Central memory CD8-positive, alpha-beta T cell (primary cell): ENCODE results near the gene FLAD1.

Experiments
- ATAC-seq: fragments of 150-1000 bp; cut with Tn5 transposase; replicated peaks from 2 replicates; pipeline ENCODE4 v1.10.0; 2022; ENCODE audit warnings: mild to moderate bottlenecking, moderate FRiP score, moderate number of reproducible peaks; ENCODE audit not compliant: poor library complexity, severe bottlenecking; ENCODE audit errors: extremely low read depth
- DNase-seq, 2 donors: peaks; one replicate each; pipeline ENCODE4 v3.0.0; 2021; ENCODE audit warnings: low spot score in 2 of 2
- H3K27ac Mint-ChIP-seq: one replicate; pipeline ENCODE4 v1.8.0; 2022; ENCODE audit warnings: low read depth, mild to moderate bottlenecking, moderate library complexity, mixed read lengths
- H3K27me3 Mint-ChIP-seq: one replicate; pipeline ENCODE4 v1.8.0; 2022; ENCODE audit warnings: mixed read lengths
- H3K36me3 Mint-ChIP-seq: one replicate; pipeline ENCODE4 v1.8.0; 2022; ENCODE audit warnings: mild to moderate bottlenecking, moderate library complexity, mixed read lengths; ENCODE audit not compliant: insufficient read depth
- H3K4me1 Mint-ChIP-seq: one replicate; pipeline ENCODE4 v1.8.0; 2022; ENCODE audit warnings: mixed read lengths
- H3K4me3 Mint-ChIP-seq: one replicate; pipeline ENCODE4 v1.8.0; 2022; ENCODE audit warnings: mild to moderate bottlenecking, moderate library complexity, mixed read lengths
- H3K9me3 Mint-ChIP-seq: one replicate; pipeline ENCODE4 v1.8.0; 2022; ENCODE audit warnings: mixed read lengths

Gene FLAD1

DNA sequence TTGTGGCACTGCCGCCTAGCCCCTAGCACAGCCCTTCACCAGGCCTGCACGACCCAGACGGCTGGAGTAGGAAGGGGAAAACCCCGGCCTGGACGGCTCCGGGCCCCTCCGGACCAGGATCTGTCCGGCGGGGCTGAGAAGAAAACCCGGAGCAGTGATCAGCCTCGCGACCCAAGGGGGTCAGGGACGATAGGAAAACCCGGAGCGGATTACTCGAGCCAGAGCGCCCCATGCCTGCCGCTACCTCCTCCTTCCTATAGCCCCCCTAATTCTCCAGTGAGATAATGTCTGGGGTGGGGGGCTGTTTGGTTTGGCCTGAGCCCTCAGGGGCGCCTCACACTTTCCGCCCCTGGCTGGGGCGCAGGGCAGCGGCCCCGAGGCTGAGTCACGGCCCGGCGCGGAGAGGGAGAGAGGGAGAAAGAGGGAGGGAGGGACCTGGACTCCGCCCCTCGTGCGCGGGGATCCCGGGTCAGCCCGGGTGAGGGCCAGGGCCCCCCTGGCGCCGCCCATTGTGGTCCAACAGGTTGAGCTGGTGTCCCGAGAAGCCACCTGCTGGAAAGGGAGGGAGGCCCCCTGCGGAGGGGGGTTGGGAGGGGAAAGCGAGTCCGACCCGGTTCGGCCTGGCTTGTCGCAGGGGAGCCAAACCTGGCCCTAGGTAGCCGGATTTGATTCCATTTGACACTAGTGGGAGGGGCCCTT, 17.7 kb downstream of the FLAD1 start:
- Mint-ChIP-seq H3K27me3 (no peaks in the 10 kb centered on the region), H3K9me3 (no peaks in the 10 kb centered on the region), H3K4me3 (peak overlapping the region; percentile 94), H3K27ac (peak overlapping the region; percentile 54), H3K36me3 (peaks cover 10% of the 10 kb centered on the region), H3K4me1 (peaks cover 47% of the 10 kb centered on the region)
- ATAC-seq (peak; percentile 20), DNase-seq (peak; percentile 52 to 53)

DNA sequence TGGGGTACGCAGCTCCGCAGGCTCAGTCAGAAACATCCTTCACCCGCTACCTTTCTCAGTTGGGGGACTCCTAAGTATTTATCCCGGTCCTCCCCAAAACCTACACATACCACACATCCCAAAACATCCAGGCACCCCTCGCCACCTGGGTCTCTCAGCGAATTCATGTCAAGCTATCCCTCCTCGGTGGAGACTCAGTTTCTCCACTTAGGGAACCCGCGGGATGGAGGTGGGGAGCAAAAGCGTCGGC, 18.2 kb downstream of the FLAD1 start:
- Mint-ChIP-seq H3K36me3 (peaks cover 10% of the 10 kb centered on the region), H3K4me1 (peaks cover 52% of the 10 kb centered on the region), H3K27me3 (no peaks in the 10 kb centered on the region), H3K9me3 (no peaks in the 10 kb centered on the region), H3K27ac (peak overlapping the region; percentile 54), H3K4me3 (peak overlapping the region; percentile 94)
- DNase-seq (no peak), ATAC-seq (no peak)

DNA sequence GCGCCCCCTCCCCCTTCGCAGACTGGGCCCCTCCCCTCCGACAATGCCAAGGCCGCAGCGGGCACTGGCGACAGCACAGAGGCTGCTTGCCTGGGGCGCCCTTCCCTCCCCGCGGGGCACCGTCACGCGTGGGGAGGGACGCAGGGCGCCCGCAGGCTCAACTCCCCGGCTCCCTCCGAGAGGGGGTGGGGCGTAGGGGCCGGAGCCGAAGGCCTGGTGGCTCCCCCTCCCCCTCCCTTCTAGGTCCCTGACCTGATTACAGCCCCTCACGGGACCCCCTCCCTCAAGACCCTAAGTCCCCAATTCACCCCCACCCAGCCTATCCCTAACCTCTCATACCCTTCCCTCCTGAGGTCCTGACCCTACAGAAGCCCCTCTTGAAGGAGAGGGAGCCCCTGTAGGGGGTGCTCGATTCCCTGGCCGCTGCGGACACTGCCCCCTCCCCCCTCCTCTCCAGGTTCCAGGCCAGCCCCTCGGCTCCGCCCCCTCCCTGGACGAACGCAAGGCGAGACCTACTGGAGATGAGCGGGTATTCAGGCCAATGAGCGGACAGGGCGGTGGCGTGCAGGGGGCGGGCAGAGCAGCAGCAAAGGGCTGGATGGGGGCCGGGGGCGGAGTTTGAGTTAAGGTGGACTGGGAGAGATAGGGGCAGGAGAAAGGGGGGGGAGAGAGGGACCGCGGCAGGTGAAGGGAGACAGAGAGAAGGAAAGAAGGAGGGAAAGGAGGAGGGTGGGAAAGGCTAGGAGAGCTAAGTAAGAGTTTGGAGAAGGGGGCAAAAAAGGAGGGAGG, 18.7 kb downstream of the FLAD1 start:
- ATAC-seq (peak; percentile 82), DNase-seq (peak; percentile 88 to 94)
- peaks cover 57% of the 10 kb centered on the region for H3K4me1 Mint-ChIP-seq
- H3K9me3 Mint-ChIP-seq: no peaks in the 10 kb centered on the region
- H3K27ac Mint-ChIP-seq: peak overlapping the region; percentile 54
- peaks cover 10% of the 10 kb centered on the region for H3K36me3 Mint-ChIP-seq
- H3K27me3 Mint-ChIP-seq: no peaks in the 10 kb centered on the region
- H3K4me3 Mint-ChIP-seq: peak overlapping the region; percentile 94

DNA sequence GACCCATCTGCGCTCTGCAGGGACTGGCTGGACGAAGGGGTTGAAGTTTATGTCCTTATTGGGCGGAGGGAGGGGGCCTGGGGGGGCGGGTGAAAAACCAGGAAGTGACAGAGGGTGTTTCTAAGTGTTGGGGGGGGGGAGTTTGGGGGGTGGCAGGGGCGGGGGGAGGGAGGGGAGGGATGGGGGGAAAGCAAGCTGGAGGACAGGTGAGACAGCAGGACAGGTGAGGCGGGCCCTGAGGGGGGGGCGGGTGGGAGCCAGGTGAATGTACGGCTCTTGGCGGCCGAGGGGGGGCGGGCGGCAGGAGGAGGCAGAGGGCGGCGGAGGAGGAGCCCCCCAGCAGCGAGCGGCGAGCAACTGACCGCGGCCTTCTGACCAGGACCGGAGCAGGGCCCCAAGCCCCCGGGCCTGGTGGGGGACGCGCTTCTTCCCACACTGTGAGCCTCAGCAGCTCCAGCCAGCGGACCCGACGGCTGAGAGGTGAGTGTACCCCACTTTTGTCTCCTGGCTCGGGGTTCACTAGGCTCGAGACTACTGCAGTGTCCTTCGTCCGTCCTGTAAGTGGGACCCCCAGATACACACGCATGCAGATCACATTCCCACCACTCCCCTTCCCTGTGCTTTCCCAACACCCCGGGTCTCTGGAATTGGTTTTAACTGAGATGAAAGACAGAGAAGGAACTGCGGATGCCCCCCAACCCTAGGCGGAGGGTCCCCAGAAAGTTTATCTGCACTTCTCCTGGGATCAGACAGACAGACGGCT, 19.5 kb downstream of the FLAD1 start, which contains the start of gene ZBTB7B:
ZBTB7B (plus strand) TSS at position 339 of the 763 bp plus-strand sequence. CDS start 11,859 bp downstream, outside the sequence.
- Mint-ChIP-seq H3K36me3 (peaks cover 10% of the 10 kb centered on the region), H3K27me3 (no peaks in the 10 kb centered on the region), H3K4me3 (peak within 1 kb of the TSS; percentile 94), H3K27ac (peak within 1 kb of the TSS; percentile 92), H3K4me1 (peaks cover 55% of the 10 kb centered on the region), H3K9me3 (no peaks in the 10 kb centered on the region)
- peak; percentile 7 for ATAC-seq
- DNase-seq: no peak

DNA sequence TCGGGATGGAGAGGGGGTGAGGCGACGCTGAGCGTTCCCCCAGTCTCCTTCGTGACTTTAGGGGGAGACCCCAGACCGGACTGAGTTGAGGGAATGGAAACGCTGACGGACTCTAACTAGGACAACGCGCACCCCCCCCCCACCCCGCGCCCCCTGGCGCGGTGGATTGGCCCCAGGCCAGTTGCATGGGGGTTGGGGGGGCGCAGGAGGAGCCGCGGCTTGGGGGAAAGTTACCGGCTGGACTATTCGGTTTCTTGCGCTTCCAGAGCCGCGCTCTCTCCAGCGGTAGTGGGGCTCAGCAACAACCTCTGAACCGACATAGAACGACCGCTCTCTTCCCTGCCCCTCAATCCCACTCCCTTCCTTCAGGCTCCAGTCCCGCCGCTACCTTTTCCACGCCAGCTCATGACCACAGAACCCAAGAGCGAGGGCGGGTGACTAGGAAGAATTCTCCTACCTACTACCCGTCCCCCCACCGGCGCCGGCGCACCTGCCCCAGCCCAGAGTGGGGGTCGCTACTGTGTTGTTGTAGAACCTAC, 20.2 kb downstream of the FLAD1 start:
- H3K9me3 Mint-ChIP-seq: no peaks in the 10 kb centered on the region
- H3K27ac Mint-ChIP-seq: peak overlapping the region; percentile 92
- H3K27me3 Mint-ChIP-seq: no peaks in the 10 kb centered on the region
- peak overlapping the region; percentile 94 for H3K4me3 Mint-ChIP-seq
- peaks cover 10% of the 10 kb centered on the region for H3K36me3 Mint-ChIP-seq
- DNase-seq (no peak), ATAC-seq (no peak)
- peaks cover 58% of the 10 kb centered on the region for H3K4me1 Mint-ChIP-seq

DNA sequence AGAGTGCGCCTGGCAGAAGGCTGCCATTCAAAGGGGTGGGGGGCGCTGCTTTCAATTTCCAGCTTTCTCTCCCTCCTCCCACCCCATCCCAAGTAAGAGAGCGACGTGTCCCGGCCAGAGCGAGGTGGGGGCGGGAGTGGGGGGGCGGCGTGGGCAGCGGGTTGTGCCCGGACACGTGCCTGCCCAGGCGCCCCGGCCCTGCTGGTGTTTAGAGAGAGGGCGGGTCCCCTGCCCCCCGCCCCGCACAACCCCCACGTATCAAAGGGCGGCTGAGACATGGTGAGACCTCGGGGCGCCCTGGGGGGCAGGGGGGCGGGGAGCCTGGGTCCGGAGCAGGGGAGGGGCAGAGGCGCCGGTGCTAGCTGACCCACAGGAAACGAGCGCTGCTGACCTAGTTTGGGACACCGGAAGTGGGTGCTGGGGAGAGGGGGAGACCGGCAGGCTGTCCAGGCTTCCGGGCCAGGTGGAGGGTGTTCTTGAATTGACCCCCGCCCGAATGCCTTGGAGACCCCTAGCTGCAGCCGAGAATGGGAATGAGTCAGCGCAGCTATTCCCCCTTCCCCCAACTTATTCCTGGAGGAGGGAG, 20.7 kb downstream of the FLAD1 start:
- ATAC-seq: no peak
- H3K4me1 Mint-ChIP-seq: peaks cover 62% of the 10 kb centered on the region
- no peaks in the 10 kb centered on the region for H3K27me3 Mint-ChIP-seq
- peak overlapping the region; percentile 92 for H3K27ac Mint-ChIP-seq
- DNase-seq: no peak
- H3K36me3 Mint-ChIP-seq: peaks cover 10% of the 10 kb centered on the region
- H3K4me3 Mint-ChIP-seq: peak overlapping the region; percentile 94
- no peaks in the 10 kb centered on the region for H3K9me3 Mint-ChIP-seq

DNA sequence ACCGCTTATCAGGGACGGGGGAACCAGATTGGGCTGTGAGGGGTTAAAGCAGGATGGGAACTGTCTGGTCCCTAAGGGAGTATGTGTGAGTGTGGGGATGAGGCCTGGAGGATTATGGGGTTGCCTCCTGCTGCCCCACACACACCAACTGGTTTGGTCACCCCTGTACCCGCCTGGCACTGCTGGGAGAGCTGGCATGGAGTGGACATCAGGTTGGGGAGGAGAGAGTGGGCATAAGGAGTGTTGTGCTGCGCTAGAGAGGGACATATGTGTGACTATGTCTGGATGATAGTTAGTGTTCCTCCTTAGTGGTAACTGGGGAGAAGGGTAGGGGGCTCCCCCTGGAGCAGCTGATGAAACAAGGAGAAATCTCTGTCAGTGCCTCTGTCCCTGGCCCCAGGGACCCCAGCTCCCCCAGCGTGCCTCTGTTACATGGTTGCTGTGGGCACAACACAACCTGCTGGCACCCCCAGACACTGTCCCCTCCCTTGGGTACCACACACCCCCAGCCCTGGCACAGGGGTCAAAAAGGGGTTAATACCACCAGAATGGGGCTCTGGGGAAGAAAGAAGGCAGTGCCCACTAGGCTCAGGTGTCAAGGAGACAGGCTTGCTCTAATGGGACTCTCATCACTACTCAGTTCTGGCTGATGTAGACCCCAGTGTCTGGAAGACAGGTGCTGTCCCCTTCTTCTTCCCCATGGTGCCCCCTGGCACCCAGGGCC, 21.4 kb downstream of the FLAD1 start:
- DNase-seq (no peak), ATAC-seq (no peak)
- H3K9me3 Mint-ChIP-seq: no peaks in the 10 kb centered on the region
- peak overlapping the region; percentile 94 for H3K4me3 Mint-ChIP-seq
- peaks cover 8% of the 10 kb centered on the region for H3K36me3 Mint-ChIP-seq
- peaks cover 62% of the 10 kb centered on the region for H3K4me1 Mint-ChIP-seq
- peak overlapping the region; percentile 92 for H3K27ac Mint-ChIP-seq
- no peaks in the 10 kb centered on the region for H3K27me3 Mint-ChIP-seq

DNA sequence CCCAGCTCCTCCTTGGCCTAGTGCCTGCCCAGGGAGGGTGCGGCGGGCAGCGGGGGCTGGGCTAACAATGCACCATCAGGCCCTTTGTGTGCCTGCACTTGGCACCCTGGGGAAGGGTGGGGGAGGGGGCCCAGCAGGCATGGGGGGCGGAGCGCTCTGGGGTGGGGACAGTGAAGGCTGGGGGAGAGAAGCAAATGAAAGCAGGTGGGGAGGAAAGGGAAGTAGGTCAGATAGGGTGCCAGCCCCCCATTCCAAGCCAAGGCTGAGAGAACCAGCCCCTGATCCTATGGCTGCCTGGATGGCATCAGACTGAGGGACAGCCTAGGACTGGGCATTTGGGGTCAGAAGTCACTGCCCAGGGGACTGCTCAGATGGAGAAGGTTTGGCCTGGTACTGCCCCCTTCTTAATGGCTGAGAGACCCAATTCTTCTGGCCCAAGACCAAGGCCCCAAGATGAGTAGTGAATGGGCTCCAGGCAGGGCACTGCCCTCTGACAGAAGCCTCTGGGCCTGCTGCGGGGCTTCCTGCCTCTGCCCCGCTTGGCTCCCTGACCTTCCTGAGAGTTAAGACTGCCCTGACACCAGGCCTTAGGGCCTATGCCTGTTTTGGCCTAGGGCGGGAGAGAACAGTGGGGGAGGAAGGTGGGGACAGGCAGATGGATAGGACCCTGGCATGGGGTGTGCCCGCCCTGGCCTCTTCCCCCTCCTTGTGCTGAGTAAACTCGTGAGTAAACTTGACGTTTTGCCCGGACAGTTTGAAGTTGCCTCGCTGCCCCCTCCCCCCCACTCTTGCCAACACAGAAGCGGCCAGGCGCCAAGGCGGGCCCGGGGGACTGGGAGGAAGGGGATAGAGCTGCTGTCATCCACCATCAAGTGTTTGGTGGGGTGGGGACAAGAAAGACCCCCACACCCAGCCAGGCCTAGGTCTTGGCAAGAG, 22.2 kb downstream of the FLAD1 start:
- no peak for ATAC-seq
- peaks cover 8% of the 10 kb centered on the region for H3K36me3 Mint-ChIP-seq
- H3K27ac Mint-ChIP-seq: peak overlapping the region; percentile 92
- no peaks in the 10 kb centered on the region for H3K9me3 Mint-ChIP-seq
- peak overlapping the region; percentile 94 for H3K4me3 Mint-ChIP-seq
- no peaks in the 10 kb centered on the region for H3K27me3 Mint-ChIP-seq
- DNase-seq: no peak
- peaks cover 62% of the 10 kb centered on the region for H3K4me1 Mint-ChIP-seq

DNA sequence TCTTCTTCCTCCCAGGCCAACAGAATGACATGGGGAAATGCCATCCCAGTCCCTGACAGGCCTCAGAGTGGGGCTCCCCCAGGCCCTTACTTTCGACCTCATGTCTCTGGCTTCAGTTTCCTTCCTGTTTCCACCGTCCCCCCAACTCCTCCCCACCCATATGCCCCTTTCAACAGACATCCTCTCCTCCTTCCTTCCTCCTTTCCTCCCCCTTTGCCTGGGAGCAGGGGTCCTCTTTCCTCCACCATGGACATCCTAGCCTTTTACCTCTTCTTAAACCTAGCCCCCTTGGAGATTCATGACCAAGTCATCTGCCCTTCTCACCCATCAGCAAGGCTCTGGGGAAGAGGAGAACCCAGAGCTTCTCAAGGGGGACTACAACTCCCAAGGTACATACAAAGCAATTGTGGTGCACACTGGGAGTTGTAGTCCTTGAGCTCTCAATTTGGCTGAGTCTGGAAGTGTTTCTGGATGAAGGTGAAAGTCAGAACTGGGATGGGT, 23.5 kb downstream of the FLAD1 start:
- H3K4me1 Mint-ChIP-seq: peaks cover 63% of the 10 kb centered on the region

DNA sequence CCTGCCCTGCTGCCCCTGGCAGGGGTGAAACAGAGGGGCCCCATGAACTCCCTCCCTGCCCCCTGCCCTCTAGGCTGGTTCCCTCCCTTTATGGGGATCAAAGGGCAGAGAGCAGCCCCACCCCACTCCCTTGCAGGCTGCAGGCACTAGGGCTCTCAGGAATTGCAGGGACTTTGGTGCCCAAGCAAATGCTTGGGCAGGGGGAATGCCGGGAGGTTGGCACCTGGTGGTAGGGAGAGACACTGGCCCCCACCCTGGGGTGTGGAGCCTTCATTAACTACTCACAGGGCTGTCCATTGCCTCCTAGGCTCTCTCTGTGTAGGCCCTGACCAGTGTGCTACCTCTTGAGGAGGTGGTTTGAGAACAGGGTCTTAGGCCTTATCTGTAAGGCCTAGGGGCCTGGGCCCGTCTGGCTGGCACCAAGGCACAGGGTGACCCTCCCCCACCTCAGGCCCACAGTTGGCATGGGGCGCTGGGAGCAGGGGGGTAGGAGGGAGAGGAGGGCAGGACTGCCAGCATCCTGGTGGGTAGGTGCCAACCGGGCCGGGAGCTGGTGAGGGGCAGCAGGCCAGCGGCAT, 24.2 kb downstream of the FLAD1 start:
- peaks cover 68% of the 10 kb centered on the region for H3K4me1 Mint-ChIP-seq
- H3K36me3 Mint-ChIP-seq: peaks cover 2% of the 10 kb centered on the region
- no peak for ATAC-seq
- no peak overlapping the region for H3K4me3 Mint-ChIP-seq
- no peak for DNase-seq
- H3K27me3 Mint-ChIP-seq: no peaks in the 10 kb centered on the region
- H3K27ac Mint-ChIP-seq: no peak overlapping the region
- H3K9me3 Mint-ChIP-seq: no peaks in the 10 kb centered on the region

More for the DNA sequence above, 23.5 kb downstream of the FLAD1 start:
- ATAC-seq (no peak), DNase-seq (no peak)
- H3K36me3 Mint-ChIP-seq: peaks cover 2% of the 10 kb centered on the region
- no peaks in the 10 kb centered on the region for H3K27me3 Mint-ChIP-seq
- H3K27ac Mint-ChIP-seq: peak overlapping the region; percentile 87
- H3K9me3 Mint-ChIP-seq: no peaks in the 10 kb centered on the region
- H3K4me3 Mint-ChIP-seq: peak overlapping the region; percentile 17
